Measurements from ENCODE around the gene C11orf24. TPM values are rescaled to one million over a fixed set of nuclear protein-coding genes. Genes with fewer than 3 reads are reported as not detected.

C11orf24 gene
- total and polyA plus RNA-seq, 10 of the 15 experiments (the other 5 are each of a cell fraction or from before 2014, with no cell fraction given) = 4.3 to 104 (median 41.4) TPM

DNA sequence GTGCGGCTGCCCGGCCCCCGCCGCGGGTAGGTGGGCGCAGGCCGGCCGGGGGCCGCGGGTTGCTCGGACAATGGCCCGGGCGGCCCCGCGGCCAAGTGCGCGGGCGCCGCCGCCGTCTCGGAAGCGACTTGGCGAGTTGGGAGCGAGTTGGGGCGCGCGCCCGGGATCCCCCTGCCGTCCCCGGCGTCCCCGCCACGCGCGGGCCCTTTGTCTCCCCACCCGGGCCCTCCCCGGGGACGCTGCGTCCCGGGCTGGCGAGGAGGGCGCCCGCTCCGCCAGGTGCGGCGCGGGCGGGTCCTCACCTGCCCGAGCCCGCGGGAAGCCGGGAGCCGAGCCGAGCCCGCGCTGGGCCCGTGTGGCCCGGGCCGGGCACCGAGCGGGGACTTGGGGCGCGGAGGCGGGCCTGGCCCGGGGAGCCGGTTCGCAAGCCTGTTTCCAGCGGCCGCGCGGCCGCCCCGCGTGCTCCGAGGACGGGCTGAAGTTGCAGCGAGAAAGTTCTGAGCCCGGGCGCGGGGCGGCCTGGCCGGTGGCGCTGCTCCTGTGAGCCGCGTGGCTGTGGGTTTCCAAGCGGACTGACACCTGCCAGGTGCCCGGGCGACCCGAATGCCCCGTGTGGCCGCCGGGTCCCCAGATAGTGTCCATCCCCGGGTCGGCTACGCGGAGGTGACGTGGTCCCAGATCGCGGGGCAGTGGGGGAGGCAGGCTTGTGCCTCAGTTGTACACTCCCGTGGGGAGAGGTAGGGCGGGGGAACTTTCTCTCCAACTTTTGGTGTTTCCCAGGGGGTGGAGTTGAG is 41.2 kb upstream of the C11orf24 start (continued):
- TF ChIP-seq MEF2A (IDR thresholded peaks at IDR 0.05; ENCODE audit: insufficient read depth, low read depth, low read length) (no peak), ETV6 (conservative IDR thresholded peaks at IDR 0.05 in 1 of 2, IDR thresholded peaks at IDR 0.05 in 1 of 2; ENCODE audit: borderline replicate concordance in 1 of 2, low read depth in 1 of 2) (no peak), POLR2A (IDR thresholded peaks at IDR 0.05; ENCODE audit: low read depth, low read length) (0 out of 2 replicates have a peak, but pooled peaks have one; percentile 22), IKZF1 (conservative IDR thresholded peaks at IDR 0.05) (peak; percentile 74; the same call in 1 of the 2 replicates), MXI1 (IDR thresholded peaks at IDR 0.05; ENCODE audit: low read depth, low read length) (peak; percentile 62; the same call in 1 of the 2 replicates), MAX (IDR thresholded peaks at IDR 0.05; ENCODE audit: low read depth, low read length) (no peak), EGR1 (IDR thresholded peaks at IDR 0.05; ENCODE audit: borderline replicate concordance in 1 of 2, low read depth in 2 of 2, low read length in 2 of 2) (0 out of 3 replicates have a peak, but pooled peaks of 1 of the 2 experiments have one; percentile 14), NFXL1 (IDR thresholded peaks at IDR 0.05; ENCODE audit: borderline replicate concordance) (no peak), SREBF1 (IDR thresholded peaks at IDR 0.05; ENCODE audit: low read length) (no peak), ZBTB33 (IDR thresholded peaks at IDR 0.05) (no peak), NR2F1 (conservative IDR thresholded peaks at IDR 0.05) (peak; percentile 30), RAD21 (IDR thresholded peaks at IDR 0.05; ENCODE audit: insufficient read depth, low read depth, low read length) (no peak), CHD2 (IDR thresholded peaks at IDR 0.05; ENCODE audit: borderline replicate concordance, low read depth, low read length) (no peak), CREB1 (IDR thresholded peaks at IDR 0.05; ENCODE audit: low read depth) (no peak), RUNX3 (IDR thresholded peaks at IDR 0.05; ENCODE audit: low read length) (no peak), LARP7 (IDR thresholded peaks at IDR 0.05) (peak; percentile 44; the same call in 1 of the 2 replicates)
- TF ChIP-seq, protein P1, sequence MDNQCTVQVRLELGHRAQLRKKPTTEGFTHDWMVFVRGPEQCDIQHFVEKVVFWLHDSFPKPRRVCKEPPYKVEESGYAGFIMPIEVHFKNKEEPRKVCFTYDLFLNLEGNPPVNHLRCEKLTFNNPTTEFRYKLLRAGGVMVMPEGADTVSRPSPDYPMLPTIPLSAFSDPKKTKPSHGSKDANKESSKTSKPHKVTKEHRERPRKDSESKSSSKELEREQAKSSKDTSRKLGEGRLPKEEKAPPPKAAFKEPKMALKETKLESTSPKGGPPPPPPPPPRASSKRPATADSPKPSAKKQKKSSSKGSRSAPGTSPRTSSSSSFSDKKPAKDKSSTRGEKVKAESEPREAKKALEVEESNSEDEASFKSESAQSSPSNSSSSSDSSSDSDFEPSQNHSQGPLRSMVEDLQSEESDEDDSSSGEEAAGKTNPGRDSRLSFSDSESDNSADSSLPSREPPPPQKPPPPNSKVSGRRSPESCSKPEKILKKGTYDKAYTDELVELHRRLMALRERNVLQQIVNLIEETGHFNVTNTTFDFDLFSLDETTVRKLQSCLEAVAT (IDR thresholded peaks at IDR 0.05) = no peak
